Activated CD8-positive, alpha-beta memory T cell treated with anti-CD3 and anti-CD28 coated beads, Interleukin-2, amount 50 U/mL, for 4 hours (primary cell): ENCODE measurements around the gene GPR137.

Experiments
- DNase-seq: peaks from one replicate; pipeline ENCODE4 v3.0.0-alpha.2; 2020

Gene GPR137

DNA sequence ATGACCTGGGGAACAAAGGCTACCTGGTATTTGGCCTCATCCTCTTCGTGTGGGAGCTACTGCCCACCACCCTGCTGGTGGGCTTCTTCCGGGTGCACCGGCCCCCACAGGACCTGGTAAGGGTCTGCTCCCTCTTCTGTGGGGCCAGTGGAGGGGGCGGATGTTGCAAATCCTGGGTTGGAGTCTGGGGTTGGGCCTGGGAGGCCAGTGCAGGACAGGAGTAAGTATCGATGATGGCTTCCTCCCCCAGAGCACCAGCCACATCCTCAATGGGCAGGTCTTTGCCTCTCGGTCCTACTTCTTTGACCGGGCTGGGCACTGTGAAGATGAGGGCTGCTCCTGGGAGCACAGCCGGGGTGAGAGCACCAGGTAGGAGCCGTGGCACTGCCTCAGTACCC lies 2.7 kb downstream of the GPR137 start:
- no peak for DNase-seq

GRCh38 chr11:64289002-64289564 lies 3.4 kb downstream of the GPR137 start:
- no peak for DNase-seq

GRCh38 chr11:64290352-64291261 lies 5.0 kb downstream of the GPR137 start:
- no peak for DNase-seq

DNA sequence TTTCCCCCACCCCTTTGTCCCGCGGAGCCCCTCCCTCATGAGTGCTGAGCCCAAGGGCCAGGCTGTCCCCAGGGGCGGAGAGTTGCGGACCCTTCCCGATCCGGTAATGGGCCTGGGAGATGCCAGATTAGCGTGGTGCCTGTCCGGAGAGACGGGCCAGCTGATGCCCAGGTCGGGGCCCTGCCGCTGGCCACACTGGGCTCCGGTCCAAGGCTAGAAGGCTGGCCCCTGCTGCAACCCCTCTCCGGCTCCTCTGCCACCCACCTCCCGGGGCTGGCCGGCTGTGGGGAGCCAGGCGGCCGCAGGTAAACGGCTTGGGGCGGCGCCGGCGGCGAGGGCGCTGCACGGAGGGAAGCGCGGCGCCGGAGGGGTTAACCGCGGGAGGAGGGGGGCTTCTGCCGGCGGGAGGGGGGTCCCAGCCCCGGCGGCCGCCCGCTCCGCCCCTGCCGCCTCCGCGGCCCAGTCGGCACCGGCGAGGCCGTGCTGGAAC lies 5.7 kb downstream of the GPR137 start, which contains the start of gene KCNK4:
Gene KCNK4 (plus strand): TSS at position 41 of the 490 bp plus-strand sequence. CDS start 1,717 bp downstream, outside the sequence.
- no peak for DNase-seq

DNA sequence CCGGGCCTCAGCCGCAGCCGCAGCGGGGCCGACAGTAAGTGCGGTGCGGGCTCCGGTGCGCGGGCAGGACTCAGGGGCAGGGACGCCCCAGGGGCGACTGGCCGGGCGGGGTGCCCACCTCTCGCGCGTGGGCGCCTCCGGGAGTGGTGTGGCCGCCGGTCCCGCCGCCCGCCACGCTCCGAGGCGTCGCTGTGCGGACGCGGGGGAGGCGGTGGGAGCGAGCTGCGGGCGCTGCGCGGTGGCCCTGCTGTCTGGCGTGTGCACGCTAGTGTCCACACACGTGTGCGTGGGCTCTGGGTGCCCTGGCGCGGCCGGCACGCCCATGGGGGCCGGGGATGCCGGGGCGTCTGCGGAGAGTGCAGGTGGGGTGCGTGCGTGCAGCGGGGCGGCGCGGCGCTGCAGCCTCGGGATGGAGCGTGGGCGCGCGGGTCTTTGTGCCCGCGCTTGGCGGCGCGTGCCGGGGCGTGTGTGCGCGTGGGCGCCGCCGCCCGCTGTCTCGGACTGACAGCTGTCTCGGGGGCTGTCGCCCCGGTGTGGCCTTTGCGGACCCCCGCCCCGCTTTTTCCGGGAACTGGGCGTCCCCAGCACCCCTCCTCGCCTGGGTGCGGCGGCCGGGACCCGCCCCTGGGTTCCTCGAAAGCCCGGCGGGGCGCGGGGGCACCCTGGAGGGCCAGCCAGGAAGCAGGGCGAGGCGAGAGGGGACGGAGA lies 6.3 kb downstream of the GPR137 start:
- no peak for DNase-seq

DNA sequence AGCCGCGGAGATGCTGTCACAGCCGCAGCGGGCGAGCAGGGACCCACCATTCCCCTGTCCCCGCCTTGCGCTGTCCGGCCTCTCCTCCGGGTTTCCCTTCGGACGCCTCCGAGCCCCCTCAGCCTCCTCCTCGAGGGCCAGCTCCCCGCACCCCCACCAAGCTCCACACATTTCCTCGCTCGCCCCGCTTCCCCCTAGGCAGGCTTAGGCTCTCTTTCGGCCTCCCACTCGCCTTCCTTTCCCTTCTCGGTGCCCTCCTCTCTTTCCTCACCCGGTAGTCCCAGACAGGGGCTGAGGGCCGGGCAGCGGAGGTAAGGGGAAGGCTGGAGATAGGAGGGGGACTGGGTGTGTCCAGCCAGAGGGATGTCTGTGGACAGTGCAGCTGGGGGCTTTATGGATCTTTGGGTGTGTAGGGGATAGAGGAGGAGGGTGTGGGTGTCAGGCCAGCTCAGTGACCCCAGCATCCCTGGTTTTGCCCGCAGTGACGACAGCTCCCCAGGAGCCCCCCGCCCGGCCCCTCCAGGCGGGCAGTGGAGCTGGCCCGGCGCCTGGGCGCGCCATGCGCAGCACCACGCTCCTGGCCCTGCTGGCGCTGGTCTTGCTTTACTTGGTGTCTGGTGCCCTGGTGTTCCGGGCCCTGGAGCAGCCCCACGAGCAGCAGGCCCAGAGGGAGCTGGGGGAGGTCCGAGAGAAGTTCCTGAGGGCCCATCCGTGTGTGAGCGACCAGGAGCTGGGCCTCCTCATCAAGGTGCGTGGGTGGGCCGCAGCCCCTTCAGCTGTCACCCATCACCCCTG lies 7.0 kb downstream of the GPR137 start:
- no peak for DNase-seq

DNA sequence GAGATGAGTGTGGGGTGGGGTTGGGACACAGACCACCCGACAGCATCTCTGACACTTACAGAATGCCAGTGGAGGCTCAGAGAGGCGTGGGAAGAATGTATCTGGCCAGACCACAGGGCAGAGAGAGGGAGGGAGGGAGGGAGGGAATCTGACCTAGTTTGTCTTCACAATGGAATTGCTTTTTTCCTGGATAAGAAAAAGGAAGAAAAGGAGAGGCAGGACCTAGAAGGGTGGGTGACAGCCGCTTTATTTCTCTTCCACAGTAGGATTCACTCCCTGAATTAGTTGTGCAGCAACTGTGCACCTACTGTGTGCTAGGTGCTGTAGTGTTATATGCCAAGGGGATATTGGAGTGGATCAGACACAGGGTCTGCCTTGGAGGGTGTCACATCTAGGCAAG lies 9.1 kb downstream of the GPR137 start:
- DNase-seq, result no peak

GRCh38 chr11:64295760-64296159 lies 10.1 kb downstream of the GPR137 start:
- DNase-seq, result no peak

GRCh38 chr11:64296236-64296635 lies 10.6 kb downstream of the GPR137 start:
- DNase-seq, result no peak

- DNase-seq, result no peak
Measured at GRCh38 chr11:64296830-64297698, 11.4 kb downstream of the GPR137 start.

DNA sequence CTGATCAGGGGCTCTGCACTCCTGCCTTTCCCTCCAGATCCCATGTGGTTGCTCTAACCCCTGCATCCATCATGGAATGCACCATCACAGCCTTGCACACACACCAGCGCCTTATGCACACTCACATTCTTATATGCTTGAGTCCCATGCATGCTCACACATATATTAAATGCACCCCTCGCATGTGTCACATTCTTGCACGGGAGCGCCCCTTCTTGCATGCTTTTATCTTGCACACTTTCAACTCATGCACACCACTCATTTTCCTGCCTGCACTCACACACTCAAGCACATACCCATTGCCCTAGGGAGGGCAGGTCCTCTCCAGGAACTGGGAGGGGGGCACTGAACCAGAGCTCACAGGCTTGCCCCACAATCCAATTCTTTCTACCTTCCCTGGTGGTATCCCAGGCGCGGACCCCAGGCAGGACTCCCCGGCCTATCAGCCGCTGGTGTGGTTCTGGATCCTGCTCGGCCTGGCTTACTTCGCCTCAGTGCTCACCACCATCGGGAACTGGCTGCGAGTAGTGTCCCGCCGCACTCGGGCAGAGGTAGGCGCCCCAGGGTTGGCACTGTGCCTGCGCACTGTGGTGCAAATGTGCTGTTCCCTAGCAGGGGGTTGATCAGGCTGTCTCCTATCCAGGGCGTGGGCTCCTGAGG lies 12.2 kb downstream of the GPR137 start:
- no peak for DNase-seq

- no peak for DNase-seq
Measured at GRCh38 chr11:64298966-64299846, 13.6 kb downstream of the GPR137 start.

DNA sequence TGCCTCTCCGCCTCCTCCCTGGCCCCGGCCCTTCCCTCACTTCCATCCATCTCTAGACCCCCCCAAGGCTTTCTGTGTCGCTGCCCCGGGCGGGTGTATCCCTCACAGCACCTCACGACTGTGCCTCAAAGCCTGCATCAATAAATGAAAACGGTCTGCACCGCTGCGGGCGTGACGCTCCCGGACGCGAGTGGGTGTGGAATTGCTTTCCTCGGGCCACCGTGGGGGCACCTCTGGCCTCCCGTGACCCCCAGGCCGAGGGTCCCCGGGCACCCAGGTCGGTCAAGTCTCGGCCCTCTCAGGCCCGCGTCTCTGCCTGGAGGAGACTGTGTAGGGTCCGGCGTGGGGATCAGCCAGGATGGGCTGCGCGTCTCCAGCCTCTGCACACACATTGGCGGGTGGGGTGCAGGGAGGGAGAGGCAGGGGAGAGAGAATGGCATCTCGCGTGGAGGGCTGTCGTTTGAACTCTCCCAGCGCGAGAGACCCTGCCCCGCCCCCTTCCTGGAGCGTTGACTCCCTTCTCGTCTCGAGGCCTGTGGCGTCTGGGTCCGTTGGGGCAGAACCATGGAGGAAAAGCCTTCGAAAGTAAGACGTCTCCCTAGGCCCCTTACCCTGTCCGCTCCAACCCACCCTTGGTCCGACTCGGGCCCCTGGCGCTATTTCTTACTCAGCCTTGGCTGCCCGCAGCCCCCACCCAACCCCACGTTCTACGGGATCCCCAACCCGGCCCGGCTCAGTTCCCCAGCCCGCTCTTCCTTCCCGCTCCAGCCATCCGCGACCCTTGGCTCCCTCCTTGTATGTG lies 14.4 kb downstream of the GPR137 start, which contains the start of gene CATSPERZ:
Gene CATSPERZ (plus strand): TSS at position 512 of the 802 bp plus-strand sequence. CDS start 53 bp downstream, at position 565.
- no peak for DNase-seq

- DNase-seq, result no peak
Measured at GRCh38 chr11:64303109-64304031, 17.7 kb downstream of the GPR137 start.

DNA sequence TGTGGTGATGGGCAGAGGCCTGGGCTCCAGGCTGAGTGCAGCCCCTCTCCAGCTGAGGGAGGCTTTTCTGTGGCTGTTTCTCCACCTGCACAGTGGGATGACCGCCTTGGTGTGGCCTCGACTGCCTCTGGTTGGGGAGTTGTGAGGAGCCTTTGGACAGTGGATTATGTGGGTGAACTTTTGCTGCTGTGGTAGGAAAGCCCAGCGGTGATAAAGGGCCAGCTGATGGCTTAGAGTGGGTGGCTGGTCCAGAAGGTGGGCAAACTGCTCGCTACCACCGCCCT lies 18.3 kb downstream of the GPR137 start:
- no peak for DNase-seq

DNA sequence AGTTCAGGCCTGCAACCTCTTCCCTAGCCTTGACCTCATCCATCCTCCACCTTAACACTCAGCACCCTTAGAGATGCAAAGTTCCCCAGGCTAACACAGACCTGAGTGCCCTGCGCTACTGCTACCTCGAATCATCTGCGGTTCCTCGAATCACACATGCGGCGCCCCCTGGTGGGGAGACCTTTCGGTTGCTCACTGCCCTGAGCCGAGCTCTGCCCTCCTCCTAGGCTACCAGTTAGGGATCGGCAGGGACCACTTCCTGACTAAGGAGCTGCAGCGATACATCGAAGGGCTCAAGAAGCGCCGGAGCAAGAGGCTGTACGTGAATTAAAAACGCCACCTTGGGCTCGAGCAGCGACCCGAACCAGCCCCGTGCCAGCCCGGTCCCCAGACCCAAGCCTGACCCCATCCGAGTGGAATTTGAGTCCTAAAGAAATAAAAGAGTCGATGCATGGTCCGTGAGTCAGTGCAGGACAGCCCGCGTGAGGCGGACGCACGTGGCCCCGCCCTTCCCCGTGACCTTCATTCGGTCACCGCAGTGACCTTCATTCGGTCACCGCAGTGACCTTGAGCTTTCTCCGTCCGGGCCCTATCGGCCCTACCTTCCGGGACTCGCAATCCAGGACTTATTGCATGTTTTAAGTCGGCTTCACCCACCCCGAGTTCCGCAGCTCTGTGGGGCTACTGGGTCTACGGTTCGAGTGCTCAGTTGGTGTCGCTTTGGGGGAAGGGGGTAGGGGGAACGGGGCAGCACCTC lies 18.8 kb downstream of the GPR137 start:
- peak; percentile 96 for DNase-seq

GRCh38 chr11:64305075-64305690 lies 19.5 kb downstream of the GPR137 start, which contains the start of gene ESRRA:
Gene ESRRA (plus strand): TSS chr11:64305524. CDS start chr11:64307180, 1,656 bp downstream.
- peak; percentile 100 for DNase-seq
